Activated naive CD8-positive, alpha-beta T cell treated with anti-CD3 and anti-CD28 coated beads for 36 hours (primary cell): ENCODE data around the gene FILIP1. TPM values are rescaled to one million over a fixed set of nuclear protein-coding genes. Genes with fewer than 3 reads are reported as not detected.

Source experiments
- DNase-seq: peaks from one replicate; pipeline ENCODE4 v3.0.0; 2021
- H3K27ac Mint-ChIP-seq: one replicate; pipeline ENCODE4 v1.8.0; 2022; ENCODE audit warnings: mild to moderate bottlenecking, moderate library complexity, mixed read lengths
- H3K27me3 Mint-ChIP-seq: one replicate; pipeline ENCODE4 v1.8.0; 2022; ENCODE audit warnings: mild to moderate bottlenecking, mixed read lengths
- H3K36me3 Mint-ChIP-seq: one replicate; pipeline ENCODE4 v1.8.0; 2021; ENCODE audit warnings: mild to moderate bottlenecking, mixed read lengths
- H3K4me1 Mint-ChIP-seq: one replicate; pipeline ENCODE4 v1.8.0; 2021; ENCODE audit warnings: mixed read lengths
- H3K4me3 Mint-ChIP-seq: one replicate; pipeline ENCODE4 v1.8.0; 2022; ENCODE audit warnings: mild to moderate bottlenecking, moderate library complexity, mixed read lengths
- H3K9me3 Mint-ChIP-seq: one replicate; pipeline ENCODE4 v1.8.0; 2022; ENCODE audit warnings: mixed read lengths
- total RNA-seq, 2 experiments: library from RNA; stranded (reverse); gene quantifications; one replicate each; pipeline ENCODE4 v1.2.3, GENCODE V29; 2021

Gene FILIP1
- total RNA-seq, 2 experiments from 2014 or later: not detected

GRCh38 chr6:75302280-75302679, 191.3 kb downstream of the FILIP1 start:
- H3K4me1 Mint-ChIP-seq: no peaks in the 10 kb centered on the region
- no peaks in the 10 kb centered on the region for H3K9me3 Mint-ChIP-seq
- H3K27me3 Mint-ChIP-seq: peaks cover 4% of the 10 kb centered on the region
- H3K36me3 Mint-ChIP-seq: no peaks in the 10 kb centered on the region
- no peak overlapping the region for H3K4me3 Mint-ChIP-seq
- H3K27ac Mint-ChIP-seq: no peak overlapping the region
- no peak for DNase-seq

DNA sequence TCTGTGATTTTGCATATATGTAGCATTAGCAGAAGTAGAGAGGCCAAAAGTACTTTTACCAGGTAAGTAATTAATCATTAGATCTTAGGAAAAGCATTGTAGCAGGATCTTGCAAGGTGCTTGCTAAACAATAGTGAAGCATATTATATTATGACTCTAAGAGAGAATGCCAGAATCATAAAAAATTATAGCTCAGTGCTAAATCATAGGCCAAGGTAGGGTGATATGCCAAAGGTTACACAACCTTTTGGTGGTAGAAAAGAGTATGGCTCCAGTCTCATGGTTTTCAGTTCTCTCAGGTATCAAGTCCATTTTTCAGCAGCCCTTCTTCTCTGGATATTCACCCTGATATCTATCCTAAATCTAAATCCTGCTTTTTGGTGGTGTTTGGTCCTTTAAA, 192.1 kb downstream of the FILIP1 start:
- Mint-ChIP-seq H3K36me3 (no peaks in the 10 kb centered on the region), H3K27me3 (peaks cover 4% of the 10 kb centered on the region), H3K9me3 (no peaks in the 10 kb centered on the region), H3K4me3 (no peak overlapping the region), H3K27ac (no peak overlapping the region), H3K4me1 (no peaks in the 10 kb centered on the region)
- no peak for DNase-seq

GRCh38 chr6:75301088-75301487, 192.5 kb downstream of the FILIP1 start:
- Mint-ChIP-seq H3K27me3 (peaks cover 4% of the 10 kb centered on the region), H3K4me3 (no peak overlapping the region)
- no peak for DNase-seq

DNA sequence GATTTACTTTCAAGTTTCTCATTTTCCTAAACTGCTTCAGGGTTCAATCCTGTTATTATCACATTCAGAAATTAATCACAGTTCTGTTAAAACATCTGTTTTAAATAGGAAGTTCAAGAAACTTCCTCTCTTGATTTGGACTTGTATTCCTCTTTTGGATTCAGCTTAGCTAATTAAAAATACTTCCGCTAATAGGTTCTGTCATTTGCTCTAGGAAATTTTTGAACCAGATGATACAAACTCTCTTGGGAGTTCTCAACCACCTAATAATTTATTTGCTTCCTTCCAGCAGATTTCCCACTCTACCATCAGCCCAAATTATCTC, 193.1 kb downstream of the FILIP1 start:
- H3K9me3 Mint-ChIP-seq: no peaks in the 10 kb centered on the region
- no peak for DNase-seq
- no peaks in the 10 kb centered on the region for H3K4me1 Mint-ChIP-seq
- no peak overlapping the region for H3K4me3 Mint-ChIP-seq
- H3K36me3 Mint-ChIP-seq: no peaks in the 10 kb centered on the region
- H3K27me3 Mint-ChIP-seq: peaks cover 4% of the 10 kb centered on the region
- H3K27ac Mint-ChIP-seq: no peak overlapping the region

More at GRCh38 chr6:75301088-75301487, 192.5 kb downstream of the FILIP1 start:
- H3K4me1 Mint-ChIP-seq: no peaks in the 10 kb centered on the region
- no peaks in the 10 kb centered on the region for H3K36me3 Mint-ChIP-seq
- H3K9me3 Mint-ChIP-seq: no peaks in the 10 kb centered on the region
- no peak overlapping the region for H3K27ac Mint-ChIP-seq

- Mint-ChIP-seq H3K4me3 (no peak overlapping the region), H3K36me3 (no peaks in the 10 kb centered on the region)
Observed at GRCh38 chr6:75299801-75300530, 193.6 kb downstream of the FILIP1 start.

DNA sequence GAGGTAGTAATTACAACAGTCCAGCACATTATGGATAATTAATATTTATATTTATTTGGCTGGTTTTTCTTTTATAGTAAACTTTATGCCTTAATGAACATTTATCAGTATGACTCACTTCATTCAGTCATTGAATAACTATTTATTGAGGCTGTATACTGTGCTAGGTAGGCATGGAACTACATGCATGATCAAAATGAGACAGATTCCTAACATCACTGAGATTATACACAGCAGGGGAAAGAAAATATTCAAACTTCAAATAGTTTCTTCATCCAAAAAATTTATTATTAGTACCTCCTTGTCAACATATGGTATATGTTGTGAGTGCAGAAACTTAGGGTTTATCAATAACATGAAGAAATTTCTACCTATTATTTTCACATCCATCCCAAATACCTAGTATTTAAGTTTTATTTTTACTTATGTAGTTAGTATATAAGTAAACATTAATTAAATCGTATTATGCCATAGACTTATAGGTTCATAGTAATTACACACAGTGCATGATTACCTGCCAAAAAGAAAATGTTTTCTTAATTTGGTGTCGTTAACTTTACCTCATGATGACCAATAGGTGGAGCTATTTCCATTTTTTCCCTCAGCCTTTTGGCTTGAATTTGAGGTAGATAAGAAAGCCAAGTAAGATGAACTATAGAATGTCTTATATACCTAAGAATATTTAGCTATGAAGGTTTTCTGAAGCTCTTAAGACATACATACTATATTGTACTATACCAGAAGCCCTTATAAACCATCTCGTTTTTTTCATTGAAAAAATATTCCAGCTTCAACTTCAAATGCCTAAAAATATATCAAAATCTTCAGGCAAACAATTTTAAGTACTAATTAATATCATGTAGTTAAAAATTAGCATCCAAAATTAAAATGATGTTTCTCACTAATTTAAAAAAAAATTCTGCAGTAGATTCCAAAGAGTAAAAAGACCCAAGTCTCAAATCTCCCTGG, 196.5 kb downstream of the FILIP1 start:
- Mint-ChIP-seq H3K4me3 (no peak overlapping the region), H3K27me3 (no peaks in the 10 kb centered on the region), H3K4me1 (peaks cover 3% of the 10 kb centered on the region), H3K9me3 (no peaks in the 10 kb centered on the region), H3K27ac (no peak overlapping the region), H3K36me3 (no peaks in the 10 kb centered on the region)
- DNase-seq: no peak

More at GRCh38 chr6:75299801-75300530, 193.6 kb downstream of the FILIP1 start:
- no peaks in the 10 kb centered on the region for H3K9me3 Mint-ChIP-seq
- H3K27me3 Mint-ChIP-seq: peaks cover 4% of the 10 kb centered on the region
- no peak overlapping the region for H3K27ac Mint-ChIP-seq
- no peaks in the 10 kb centered on the region for H3K4me1 Mint-ChIP-seq
- no peak for DNase-seq

GRCh38 chr6:75292555-75292954, 201.0 kb downstream of the FILIP1 start:
- Mint-ChIP-seq H3K4me3 (no peak overlapping the region), H3K4me1 (peaks cover 21% of the 10 kb centered on the region), H3K36me3 (peaks cover 8% of the 10 kb centered on the region), H3K27me3 (no peaks in the 10 kb centered on the region), H3K9me3 (no peaks in the 10 kb centered on the region), H3K27ac (no peak overlapping the region)
- no peak for DNase-seq

- H3K4me1 Mint-ChIP-seq: peaks cover 29% of the 10 kb centered on the region
- no peak overlapping the region for H3K4me3 Mint-ChIP-seq
- peaks cover 16% of the 10 kb centered on the region for H3K36me3 Mint-ChIP-seq
- no peak overlapping the region for H3K27ac Mint-ChIP-seq
- H3K27me3 Mint-ChIP-seq: no peaks in the 10 kb centered on the region
- no peaks in the 10 kb centered on the region for H3K9me3 Mint-ChIP-seq
- no peak for DNase-seq
Observed at GRCh38 chr6:75291744-75292143, 201.9 kb downstream of the FILIP1 start.

DNA sequence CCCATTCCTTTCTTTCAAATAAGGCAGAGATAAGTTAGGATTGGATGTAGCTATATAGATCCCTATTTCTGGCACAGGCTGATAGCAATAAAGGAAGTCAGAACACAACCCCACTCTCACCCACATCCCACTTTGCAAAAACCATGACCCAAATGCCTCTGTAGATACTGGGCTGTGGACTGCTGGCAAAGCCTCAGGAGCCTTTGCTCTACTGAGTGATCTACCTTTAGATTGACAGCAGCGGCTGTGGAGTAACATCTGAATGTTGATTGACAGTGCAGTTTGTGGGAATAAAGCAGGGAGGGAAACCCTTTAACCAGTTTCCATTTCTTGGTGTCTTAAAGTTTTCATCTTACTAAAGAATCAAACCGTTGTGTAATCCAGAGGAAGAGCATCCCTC, 202.3 kb downstream of the FILIP1 start:
- Mint-ChIP-seq H3K4me3 (no peak overlapping the region), H3K27me3 (no peaks in the 10 kb centered on the region), H3K9me3 (no peaks in the 10 kb centered on the region), H3K36me3 (peaks cover 16% of the 10 kb centered on the region), H3K27ac (no peak overlapping the region), H3K4me1 (peaks cover 34% of the 10 kb centered on the region)
- DNase-seq: no peak

- DNase-seq: no peak
- H3K9me3 Mint-ChIP-seq: no peaks in the 10 kb centered on the region
- peaks cover 35% of the 10 kb centered on the region for H3K4me1 Mint-ChIP-seq
- no peak overlapping the region for H3K4me3 Mint-ChIP-seq
- no peak overlapping the region for H3K27ac Mint-ChIP-seq
- peaks cover 16% of the 10 kb centered on the region for H3K36me3 Mint-ChIP-seq
- no peaks in the 10 kb centered on the region for H3K27me3 Mint-ChIP-seq
Observed at GRCh38 chr6:75290136-75290945, 203.3 kb downstream of the FILIP1 start.

DNA sequence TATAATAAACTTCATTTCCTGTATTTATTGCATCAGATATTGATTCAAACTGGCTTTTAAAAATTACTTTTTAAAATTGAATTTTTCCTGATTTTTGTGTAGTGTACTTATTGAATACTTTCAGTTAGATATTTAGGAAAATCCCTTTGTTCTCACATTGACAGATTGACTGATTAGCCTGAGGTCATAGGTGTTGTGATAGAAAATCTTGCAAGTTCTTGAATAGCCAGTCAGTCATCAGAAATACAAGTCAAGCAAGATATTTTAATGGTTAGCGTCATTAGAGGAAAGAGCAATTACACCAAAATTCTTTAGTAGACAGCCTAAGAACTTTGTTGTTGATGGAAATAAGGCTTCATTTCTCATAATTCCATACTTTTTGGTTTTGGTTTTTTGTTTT, 205.6 kb downstream of the FILIP1 start:
- Mint-ChIP-seq H3K4me1 (peaks cover 35% of the 10 kb centered on the region), H3K4me3 (no peak overlapping the region), H3K27ac (peak overlapping the region; percentile 76), H3K9me3 (no peaks in the 10 kb centered on the region), H3K27me3 (no peaks in the 10 kb centered on the region), H3K36me3 (peaks cover 16% of the 10 kb centered on the region)
- no peak for DNase-seq

- no peak for DNase-seq
- peaks cover 37% of the 10 kb centered on the region for H3K4me1 Mint-ChIP-seq
- H3K27ac Mint-ChIP-seq: peak overlapping the region; percentile 76
- peaks cover 16% of the 10 kb centered on the region for H3K36me3 Mint-ChIP-seq
- no peaks in the 10 kb centered on the region for H3K27me3 Mint-ChIP-seq
- no peak overlapping the region for H3K4me3 Mint-ChIP-seq
- no peaks in the 10 kb centered on the region for H3K9me3 Mint-ChIP-seq
Observed at GRCh38 chr6:75287424-75287823, 206.2 kb downstream of the FILIP1 start.

- no peaks in the 10 kb centered on the region for H3K27me3 Mint-ChIP-seq
- DNase-seq: no peak
- H3K36me3 Mint-ChIP-seq: peaks cover 18% of the 10 kb centered on the region
- H3K9me3 Mint-ChIP-seq: no peaks in the 10 kb centered on the region
- H3K27ac Mint-ChIP-seq: peak overlapping the region; percentile 76
- no peak overlapping the region for H3K4me3 Mint-ChIP-seq
- peaks cover 39% of the 10 kb centered on the region for H3K4me1 Mint-ChIP-seq
Observed at GRCh38 chr6:75286955-75287354, 206.6 kb downstream of the FILIP1 start.

DNA sequence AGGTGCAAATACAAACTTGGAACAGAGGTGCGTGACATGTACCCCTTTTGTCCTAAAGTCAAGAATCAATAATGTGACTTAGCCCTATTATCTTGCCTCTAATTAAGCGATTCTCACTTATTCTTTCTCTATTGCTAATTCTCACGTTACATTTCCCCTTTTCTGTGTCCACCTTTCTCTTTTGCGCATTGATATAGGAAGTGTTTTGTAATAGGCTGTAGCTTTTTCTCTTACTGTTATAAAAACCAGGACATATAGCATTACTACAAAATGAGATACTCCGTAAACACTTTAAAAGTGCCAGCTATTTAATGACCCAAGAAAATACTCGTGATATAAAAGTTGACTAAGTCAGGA, 208.3 kb downstream of the FILIP1 start:
- Mint-ChIP-seq H3K27me3 (no peaks in the 10 kb centered on the region), H3K36me3 (peaks cover 18% of the 10 kb centered on the region), H3K4me1 (peaks cover 40% of the 10 kb centered on the region), H3K27ac (no peak overlapping the region), H3K4me3 (no peak overlapping the region), H3K9me3 (no peaks in the 10 kb centered on the region)
- no peak for DNase-seq
